Stimulated activated CD8-positive, alpha-beta memory T cell treated with anti-CD3 and anti-CD28 coated beads, Interleukin-4, amount 100 ng/mL, for 4 hours (primary cell): Measurements from ENCODE around the gene KCNIP4.
"Not testable (repeated sequence)": the region's sequence is repeated elsewhere in the genome, so short reads cannot be mapped to it uniquely, and the experiment has no call there.

Experiments
- DNase-seq, 2 donors: peaks; one replicate each; pipeline ENCODE4 v3.0.0-alpha.2; 2020; ENCODE audit warnings: low read depth in 2 of 2, low spot score in 1 of 2

Gene KCNIP4

DNA sequence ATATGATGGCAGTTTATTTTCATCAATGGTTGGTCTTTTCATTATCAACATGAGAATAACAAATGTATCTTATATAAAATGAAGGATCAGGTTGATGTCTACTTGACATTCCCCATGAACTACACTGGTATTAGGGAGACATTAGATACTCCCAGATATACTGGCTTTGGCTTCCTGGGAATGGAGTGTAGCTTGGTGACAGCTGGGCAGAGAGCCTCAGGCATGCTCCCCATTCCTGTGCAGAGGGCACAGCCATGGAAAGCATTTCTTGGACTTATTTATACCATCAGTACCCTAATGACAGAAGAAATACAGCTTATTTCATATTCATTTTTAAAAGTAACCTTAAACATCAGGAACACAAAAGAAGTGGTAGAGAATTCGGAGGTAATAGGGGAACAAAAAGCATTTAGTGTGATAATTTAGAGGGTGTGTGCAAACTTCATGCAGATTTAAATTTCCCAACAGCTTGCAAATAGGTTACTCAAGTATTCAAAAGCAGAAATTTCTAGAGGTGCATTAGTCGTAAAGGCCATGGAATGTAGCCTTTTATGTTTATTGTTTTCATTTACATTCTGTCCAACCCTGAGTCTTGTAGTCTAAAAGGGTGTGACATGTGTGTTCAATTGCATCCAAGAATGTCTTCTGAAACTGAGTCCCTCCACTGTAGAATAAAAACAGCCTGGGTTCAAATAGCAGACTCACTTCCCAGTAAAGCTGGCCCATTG is 573.8 kb downstream of the KCNIP4 start:
- DNase-seq = no peak

GRCh38 chr4:21367567-21367966 is 581.0 kb downstream of the KCNIP4 start:
- no peak for DNase-seq

DNA sequence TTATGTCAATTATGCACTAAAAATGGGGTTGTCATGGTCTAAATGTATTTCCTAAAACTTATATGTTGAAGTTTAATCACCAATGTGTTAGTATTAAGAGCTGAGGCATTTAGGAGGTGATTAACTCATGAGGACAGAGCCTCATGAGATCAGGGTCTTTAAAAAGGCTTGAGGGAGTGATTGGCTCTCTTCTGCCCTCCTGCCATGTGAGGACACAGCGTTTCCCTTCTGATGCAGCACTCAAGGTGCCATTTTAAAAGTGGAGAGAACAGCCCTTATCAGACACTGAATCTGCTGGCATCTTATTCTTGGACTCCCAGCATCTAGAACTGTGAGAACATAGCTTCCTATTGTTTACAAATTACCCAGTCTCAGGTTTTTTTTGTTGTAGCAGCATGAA is 581.7 kb downstream of the KCNIP4 start:
- no peak for DNase-seq

DNA sequence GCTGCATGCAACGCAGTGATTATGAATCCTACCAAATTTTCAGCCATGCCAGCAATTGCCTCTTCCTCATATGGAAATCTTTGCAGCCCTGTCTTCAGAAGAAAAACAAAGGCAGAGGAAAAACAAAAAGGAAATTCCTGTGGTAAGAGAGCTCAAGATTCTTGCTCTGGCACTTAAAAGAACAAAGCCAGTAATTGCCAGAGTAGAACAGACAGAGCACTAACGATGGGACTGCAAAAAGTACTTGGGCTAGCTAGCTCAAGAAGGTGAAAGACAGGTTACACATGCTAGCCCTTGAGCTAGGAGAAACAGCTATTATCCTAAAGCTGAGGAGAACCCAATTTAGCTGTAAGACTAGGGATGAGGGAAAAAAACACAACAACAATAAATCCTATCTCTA is 582.3 kb downstream of the KCNIP4 start:
- DNase-seq = no peak

DNA sequence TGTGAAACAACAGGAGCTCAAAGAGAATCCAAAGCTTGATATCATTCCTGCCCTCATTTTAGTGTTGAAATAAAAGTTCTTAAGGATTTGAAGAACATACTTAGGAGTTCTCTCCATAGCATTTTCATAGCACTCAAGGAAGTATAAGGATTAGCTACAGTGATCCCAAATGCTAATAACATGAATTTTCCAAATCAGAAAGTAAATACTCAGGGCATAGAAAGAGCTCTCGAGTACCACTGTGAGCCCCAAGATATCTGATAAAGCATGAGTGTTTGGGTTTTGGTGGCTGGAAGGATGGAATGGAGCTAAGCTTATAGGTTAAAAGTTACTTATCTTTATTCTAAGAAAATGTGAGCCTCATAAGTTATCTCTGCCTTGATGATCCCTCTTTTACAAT is 584.9 kb downstream of the KCNIP4 start:
- DNase-seq = no peak

GRCh38 chr4:21352354-21352753 is 596.2 kb downstream of the KCNIP4 start:
- DNase-seq = not testable (repeated sequence)

DNA sequence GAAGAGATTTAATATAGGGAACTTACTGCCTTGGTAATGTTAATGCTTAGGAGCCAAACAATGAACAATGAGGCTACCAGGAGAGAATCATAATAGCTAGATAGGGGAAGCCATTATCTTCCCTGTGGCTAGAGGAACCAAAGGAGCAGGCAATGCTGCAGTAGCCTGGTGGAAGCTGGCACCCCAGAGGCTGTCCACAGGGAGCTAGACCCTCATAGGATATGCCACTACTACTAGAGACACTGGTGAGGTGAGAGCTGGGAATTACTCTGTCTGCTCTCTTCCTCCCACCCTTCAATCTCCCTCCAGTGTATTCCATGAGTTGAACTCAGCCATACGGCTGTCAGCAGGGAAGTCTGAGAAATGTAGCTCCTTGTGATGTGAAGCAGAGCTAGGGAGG is 601.4 kb downstream of the KCNIP4 start:
- DNase-seq = no peak

- DNase-seq = no peak
Observed at GRCh38 chr4:21327976-21328700, 620.4 kb downstream of the KCNIP4 start.

DNA sequence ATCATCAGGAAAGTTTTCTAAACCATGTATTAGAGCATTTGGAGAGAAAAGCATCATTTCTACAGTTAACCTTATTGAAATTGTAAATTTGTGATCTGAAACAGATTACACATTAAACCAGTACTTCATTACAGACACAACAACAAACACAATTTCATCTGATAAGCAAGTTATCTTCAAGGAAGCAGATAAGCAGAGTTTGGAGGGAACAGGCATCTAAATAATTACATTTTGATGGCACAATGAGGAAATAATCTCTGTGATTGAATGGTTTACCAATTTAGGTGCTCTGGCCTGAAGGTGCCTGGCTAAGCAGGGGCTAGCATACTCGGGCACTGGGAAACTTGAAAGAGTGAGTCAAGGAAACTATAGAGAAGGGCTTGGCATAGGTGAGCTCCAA is 628.5 kb downstream of the KCNIP4 start:
- DNase-seq = no peak

GRCh38 chr4:21307709-21308108 is 640.9 kb downstream of the KCNIP4 start:
- no peak for DNase-seq

DNA sequence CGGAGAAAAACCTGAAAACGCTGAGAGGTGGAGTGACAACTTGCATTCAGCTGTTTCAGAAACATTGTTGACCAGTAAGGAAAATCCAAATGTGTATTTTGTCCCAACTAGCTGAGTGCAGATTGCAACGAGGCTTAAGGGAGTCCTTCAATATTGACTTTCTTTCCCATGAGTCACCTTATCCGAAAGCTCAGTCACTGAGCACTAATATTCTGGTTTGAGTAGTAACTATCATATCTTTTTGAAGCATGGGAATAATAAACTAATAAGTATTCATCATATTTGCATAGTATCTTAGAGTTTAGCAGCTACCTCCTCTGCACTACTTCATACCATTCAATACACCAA is 644.1 kb downstream of the KCNIP4 start:
- no peak for DNase-seq

GRCh38 chr4:21290562-21290961 is 658.0 kb downstream of the KCNIP4 start:
- no peak for DNase-seq

DNA sequence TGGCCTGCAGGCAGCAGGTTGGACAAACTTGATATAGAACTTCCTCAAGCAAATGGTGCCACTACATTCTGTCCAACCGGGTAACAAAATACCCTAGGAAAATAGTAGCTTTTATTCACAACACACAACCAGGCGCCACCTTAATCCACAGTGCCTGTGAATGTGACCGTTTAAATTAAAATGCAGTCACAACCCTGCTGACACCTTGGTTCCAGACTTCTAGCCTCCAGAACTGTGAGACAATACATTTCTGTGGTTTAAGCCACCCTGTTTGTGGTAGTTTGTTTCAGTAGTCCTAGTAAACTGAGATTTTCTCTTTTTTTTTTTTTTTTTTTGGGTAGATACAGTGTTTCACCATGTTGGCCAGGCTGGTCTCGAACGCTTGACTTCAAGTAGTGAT is 672.5 kb downstream of the KCNIP4 start:
- no peak for DNase-seq

DNA sequence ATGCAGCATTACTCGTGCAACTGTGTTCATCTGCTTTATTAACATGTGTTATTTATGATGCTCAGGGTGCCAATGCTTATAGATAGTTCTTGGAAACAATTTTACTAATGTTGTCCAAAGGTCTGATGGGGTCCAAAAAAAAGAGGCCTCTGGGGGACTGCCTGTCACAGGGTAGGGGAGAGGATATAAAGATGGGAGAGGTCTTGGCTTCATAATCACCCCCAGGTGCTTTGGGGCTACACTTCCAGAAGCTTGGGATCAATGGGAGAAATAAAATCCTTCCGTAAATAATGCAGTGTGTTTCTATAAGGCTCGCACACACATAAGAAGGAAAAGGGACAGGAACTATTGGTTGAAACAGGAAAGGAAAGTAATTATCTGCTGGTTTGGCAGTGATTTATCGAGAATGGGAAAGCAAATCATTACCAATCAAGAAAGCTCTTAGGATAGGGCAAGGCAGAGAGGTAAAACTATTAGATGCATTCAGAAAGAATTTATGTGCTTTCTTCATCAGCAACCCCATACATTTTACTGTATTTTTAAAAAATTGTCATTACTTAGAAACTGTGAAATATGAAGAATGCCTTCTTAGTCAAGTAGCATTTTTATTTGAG is 677.0 kb downstream of the KCNIP4 start:
- DNase-seq = no peak

- DNase-seq = no peak
Observed at GRCh38 chr4:21248331-21248730, 700.2 kb downstream of the KCNIP4 start.

GRCh38 chr4:21242163-21242562 is 706.4 kb downstream of the KCNIP4 start:
- no peak for DNase-seq

DNA sequence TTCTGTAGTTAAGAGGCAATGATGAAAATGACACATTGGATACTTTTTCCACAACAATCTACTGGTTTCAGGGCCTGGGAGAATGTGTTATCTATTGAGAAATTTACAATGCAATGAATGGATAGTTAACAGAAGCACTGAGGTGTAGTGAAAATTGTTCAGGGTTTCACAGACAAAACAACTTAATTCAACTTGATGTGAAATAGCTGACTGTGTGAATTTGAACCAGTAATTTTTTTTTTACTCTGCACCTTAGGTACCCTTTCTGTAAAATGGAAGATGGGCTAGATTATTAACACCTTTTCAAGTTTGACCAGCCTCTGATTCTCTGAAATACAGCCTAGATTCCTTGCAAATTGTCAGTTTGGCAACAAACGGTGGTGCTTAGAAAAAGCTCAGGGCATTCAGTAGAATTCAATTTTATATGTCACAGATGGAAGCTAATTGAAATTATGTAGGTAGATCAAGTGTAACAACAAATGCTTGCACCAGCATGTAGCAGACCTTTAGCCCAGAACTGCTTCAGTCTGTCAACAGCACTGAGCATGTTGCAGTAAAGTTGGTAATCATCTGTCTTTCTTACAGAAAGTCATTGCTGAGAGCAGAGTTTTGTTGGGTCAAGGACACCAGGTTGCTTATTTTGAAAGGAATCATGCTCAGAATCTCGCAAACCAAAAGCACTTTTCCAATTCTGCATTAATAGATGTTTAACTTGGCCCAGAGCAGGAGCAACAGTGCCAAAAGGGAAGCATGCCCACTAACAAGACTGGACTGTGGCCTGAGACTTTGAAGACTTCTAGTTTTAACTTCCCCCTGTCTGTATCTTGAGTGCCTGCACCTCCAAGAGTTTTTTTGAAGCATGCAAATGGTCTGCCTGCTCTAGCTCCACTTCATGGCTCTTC is 721.7 kb downstream of the KCNIP4 start:
- DNase-seq = no peak

- DNase-seq = no peak
Observed at GRCh38 chr4:21211846-21212245, 736.7 kb downstream of the KCNIP4 start.

GRCh38 chr4:21209860-21210259 is 738.7 kb downstream of the KCNIP4 start:
- no peak for DNase-seq

DNA sequence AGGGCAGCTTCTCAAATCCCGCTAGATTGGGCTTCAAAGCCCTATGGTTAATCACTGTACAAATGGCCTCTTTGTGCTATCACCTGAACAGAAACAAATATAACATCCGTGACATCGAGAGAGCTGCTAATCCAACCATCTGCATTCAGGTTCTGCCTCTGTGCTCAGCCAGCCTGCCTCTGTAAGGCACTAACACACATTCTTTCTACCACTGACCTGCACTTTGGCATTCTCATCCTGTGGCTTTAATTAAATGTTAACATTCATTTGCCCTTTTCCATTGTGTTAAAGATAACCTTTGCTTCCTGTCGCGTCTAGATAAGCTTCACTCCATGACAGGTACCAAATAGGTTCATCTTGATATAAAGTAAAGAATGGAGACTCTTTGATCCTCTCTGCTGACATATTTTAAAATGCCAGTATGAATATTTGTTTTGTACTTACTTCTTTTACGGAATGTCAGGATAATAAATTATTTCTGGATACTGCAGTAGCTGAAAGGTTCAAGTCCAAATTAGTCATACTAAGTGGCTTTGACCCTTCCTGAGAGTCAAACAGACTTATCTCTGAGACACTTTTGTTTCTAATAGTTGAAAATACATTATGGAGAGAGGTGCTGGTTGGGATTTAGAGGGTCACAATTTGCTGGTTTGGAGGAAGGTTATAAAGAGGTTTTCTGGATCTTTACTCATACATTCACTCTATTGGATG is 742.6 kb downstream of the KCNIP4 start:
- DNase-seq = no peak

DNA sequence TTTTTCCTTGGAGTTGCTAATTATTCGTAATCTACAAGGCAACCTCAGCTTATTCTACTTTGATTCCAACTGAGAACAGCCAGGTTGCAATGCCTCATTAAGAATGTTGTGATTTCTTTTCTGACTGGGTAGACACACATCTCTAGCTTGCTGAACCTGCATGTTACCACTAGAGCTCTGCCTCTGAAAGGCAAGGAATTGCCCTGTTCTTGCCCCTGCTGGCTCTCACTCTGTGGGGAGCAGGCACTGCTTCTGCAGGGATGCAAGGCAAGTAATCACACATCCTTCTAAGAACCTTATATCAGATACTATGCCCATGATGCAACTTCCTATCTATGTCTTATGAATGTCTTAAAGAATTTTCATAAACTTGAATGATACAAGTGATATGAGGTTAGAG is 745.2 kb downstream of the KCNIP4 start:
- no peak for DNase-seq
